H1 (cell line): Measurements from ENCODE around the gene LIX1L. TPM values are rescaled to one million over a fixed set of nuclear protein-coding genes. Genes with fewer than 3 reads are reported as not detected.

Source experiments
- CTCF ChIA-PET: fragments of 300-600 bp; sonication (Branson Sonifier 250); formaldehyde crosslinking; loops from one replicate; lab custom pipeline; 2021; ENCODE audit not compliant: partially characterized antibody; lab: Charles Lee
- POLR2A ChIA-PET: fragments of 300-600 bp; sonication (Branson Sonifier 250); formaldehyde crosslinking; loops from one replicate; lab custom pipeline; 2021; ENCODE audit warnings: inconsistent platforms; ENCODE audit not compliant: partially characterized antibody; lab: Charles Lee
- DNase-seq, 2 experiments: peaks; one replicate each; pipeline versions ENCODE4 v3.0.0 to v3.0.0-alpha.2; 2010 to 2022; ENCODE audit warnings: low spot score in 2 of 2, low read depth in 1 of 2, mixed read lengths in 1 of 2
- FAIRE-seq: peaks from 2 replicates; lab custom pipeline; 2011; peaks lifted over from hg19 to GRCh38; lab: Jason Lieb, UNC
- H2AFZ ChIP-seq: 2 replicates; pipeline ENCODE4 v1.8.1; 2012; ENCODE audit warnings: low read length, inconsistent platforms
- H2AK5ac ChIP-seq: 2 replicates; pipeline ENCODE4 v1.6.1; 2013; ENCODE audit warnings: low read depth, low read length
- H2BK120ac ChIP-seq: replicated peaks from 2 replicates; pipeline ENCODE3; 2013; ENCODE audit warnings: low read depth, low read length, inconsistent platforms
- H2BK12ac ChIP-seq: 2 replicates; pipeline ENCODE4 v1.6.1; 2013; ENCODE audit warnings: low read depth, low read length
- H2BK15ac ChIP-seq: 2 replicates; pipeline ENCODE4 v1.6.1; 2013; ENCODE audit warnings: low read length
- H2BK20ac ChIP-seq: 2 replicates; pipeline ENCODE4 v1.6.1; 2013; ENCODE audit warnings: low read length
- H2BK5ac ChIP-seq: 2 replicates; pipeline ENCODE4 v1.6.1; 2013; ENCODE audit warnings: low read depth, low read length
- H3K14ac ChIP-seq: 2 replicates; pipeline ENCODE4 v1.6.1; 2013; ENCODE audit warnings: inconsistent platforms; ENCODE audit not compliant: insufficient read length
- H3K18ac ChIP-seq: 2 replicates; pipeline ENCODE4 v1.6.1; 2013; ENCODE audit warnings: low read length; ENCODE audit errors: extremely low read depth
- H3K23ac ChIP-seq: 2 replicates; pipeline ENCODE4 v1.6.1; 2013; ENCODE audit warnings: inconsistent platforms; ENCODE audit not compliant: insufficient read length
- H3K23me2 ChIP-seq: 2 replicates; pipeline ENCODE4 v1.6.1; 2013; ENCODE audit warnings: low read depth, low read length
- H3K27ac ChIP-seq: 2 replicates; pipeline ENCODE4 v1.6.1; 2011; ENCODE audit warnings: low read depth, low read length, inconsistent platforms
- H3K27me3 ChIP-seq, 4 experiments: replicated peaks in 1 of 4; 1 replicate in 1 of 4; 2 replicates in 3 of 4; pipeline versions ENCODE4 v1.6.1 to v1.8.1; 2011 to 2013; ENCODE audit warnings: low read length in 3 of 4, mild to moderate bottlenecking in 3 of 4, inconsistent platforms in 2 of 4, mixed read lengths in 2 of 4, moderate library complexity in 1 of 4; ENCODE audit not compliant: control insufficient read depth in 3 of 4, insufficient read depth in 3 of 4; ENCODE audit errors: extremely low read depth in 1 of 4
- H3K36me3 ChIP-seq, 4 experiments: 2 replicates each; pipeline versions ENCODE4 v1.6.1 to v1.8.1; 2011 to 2013; ENCODE audit warnings: mild to moderate bottlenecking in 4 of 4, low read length in 3 of 4, moderate library complexity in 2 of 4, control low read depth in 1 of 4, inconsistent platforms in 1 of 4; ENCODE audit not compliant: insufficient read depth in 4 of 4, control insufficient read depth in 2 of 4
- H3K4ac ChIP-seq: replicated peaks from 2 replicates; pipeline ENCODE3; 2013; ENCODE audit warnings: low read length, low read depth, mixed read lengths, inconsistent platforms; ENCODE audit not compliant: insufficient read length
- H3K4me1 ChIP-seq, 4 experiments: replicated peaks in 1 of 4; 1 replicate in 1 of 4; 2 replicates in 3 of 4; pipeline versions ENCODE4 v1.6.1 to v1.8.1; 2011 to 2013; ENCODE audit warnings: low read length in 3 of 4, inconsistent platforms in 2 of 4, mixed read lengths in 1 of 4; ENCODE audit not compliant: insufficient read depth in 4 of 4, control insufficient read depth in 3 of 4
- H3K4me2 ChIP-seq, 2 experiments: 2 replicates each; pipeline versions ENCODE4 v1.6.1 to v1.8.1; 2011 to 2013; ENCODE audit warnings: low read depth in 2 of 2, low read length in 2 of 2, control low read depth in 1 of 2, inconsistent platforms in 1 of 2, mild to moderate bottlenecking in 1 of 2; ENCODE audit not compliant: insufficient read depth in 1 of 2
- H3K4me3 ChIP-seq, 4 experiments: fragments of 200-600, 300-600 bp in 1 of 4; sonication (generic), shearing (Covaris generic), sonication (Bioruptor Twin) in 1 of 4; 2 replicates each; pipeline versions ENCODE4 v1.5.1 to v1.8.1; 2011 to 2016; ENCODE audit warnings: low read length in 4 of 4, low read depth in 3 of 4, control low read depth in 2 of 4, inconsistent platforms in 2 of 4, mild to moderate bottlenecking in 2 of 4, mixed read lengths in 1 of 4, moderate library complexity in 1 of 4; ENCODE audit not compliant: insufficient read depth in 2 of 4; ENCODE audit errors: extremely low read depth in 1 of 4
- H3K56ac ChIP-seq: replicated peaks from 2 replicates; pipeline ENCODE3; 2013; ENCODE audit warnings: low read depth, mild to moderate bottlenecking, mixed read lengths, low read length, inconsistent platforms; ENCODE audit not compliant: insufficient read length
- H3K79me1 ChIP-seq: 2 replicates; pipeline ENCODE4 v1.6.1; 2013; ENCODE audit warnings: low read depth, low read length, control low read depth
- H3K79me2 ChIP-seq, 2 experiments: 2 replicates each; pipeline versions ENCODE4 v1.6.1 to v1.8.1; 2012 to 2013; ENCODE audit warnings: low read length in 2 of 2, mild to moderate bottlenecking in 2 of 2, inconsistent platforms in 1 of 2; ENCODE audit not compliant: insufficient read depth in 2 of 2, control insufficient read depth in 1 of 2
- H3K9ac ChIP-seq, 4 experiments: replicated peaks in 1 of 4; 1 replicate in 1 of 4; 2 replicates in 3 of 4; pipeline versions ENCODE4 v1.6.1 to v1.8.1; 2011 to 2013; ENCODE audit warnings: low read depth in 3 of 4, low read length in 3 of 4, control low read depth in 2 of 4, mild to moderate bottlenecking in 2 of 4, moderate library complexity in 2 of 4, inconsistent platforms in 1 of 4; ENCODE audit errors: extremely low read depth in 1 of 4
- H3K9me3 ChIP-seq, 2 experiments: 2 replicates each; pipeline versions ENCODE4 v1.6.1 to v1.8.1; 2012 to 2013; ENCODE audit warnings: mild to moderate bottlenecking in 2 of 2, moderate library complexity in 2 of 2, control low read depth in 1 of 2, inconsistent platforms in 1 of 2, low read depth in 1 of 2, low read length in 1 of 2, mixed read lengths in 1 of 2; ENCODE audit not compliant: insufficient read depth in 2 of 2
- H4K20me1 ChIP-seq, 2 experiments: replicated peaks in 1 of 2; 2 replicates each; pipeline versions ENCODE3 to v1.8.1; 2011 to 2013; ENCODE audit warnings: inconsistent platforms in 2 of 2, low read length in 2 of 2, mild to moderate bottlenecking in 1 of 2; ENCODE audit not compliant: insufficient read depth in 2 of 2, control insufficient read depth in 1 of 2
- H4K5ac ChIP-seq: 2 replicates; pipeline ENCODE4 v1.6.1; 2013; ENCODE audit warnings: low read length, low read depth, mixed read lengths, inconsistent platforms; ENCODE audit not compliant: insufficient read length
- H4K8ac ChIP-seq: 2 replicates; pipeline ENCODE4 v1.8.0; 2013; ENCODE audit warnings: mild to moderate bottlenecking, moderate library complexity, low read length, inconsistent platforms; ENCODE audit not compliant: insufficient read depth; ENCODE audit errors: extremely low read depth
- H4K91ac ChIP-seq: replicated peaks from 2 replicates; pipeline ENCODE3; 2013; ENCODE audit warnings: low read length, mixed read lengths, inconsistent platforms; ENCODE audit not compliant: insufficient read length
- ASH2L ChIP-seq: fragments of 200-600, 300-600 bp; sonication (generic); IDR thresholded peaks from one replicate; pipeline ENCODE4 v1.7.1; 2017; ENCODE audit warnings: low read length
- CEBPB ChIP-seq: IDR thresholded peaks from 2 replicates; pipeline ENCODE4 v1.6.1; 2012; ENCODE audit warnings: low read depth, low read length
- KDM1A ChIP-seq: fragments of 200-600, 300-600 bp; sonication (generic); IDR thresholded peaks from 2 replicates; pipeline ENCODE4 v1.7.1; 2016; ENCODE audit warnings: mild to moderate bottlenecking, low read length, borderline replicate concordance
- POLR2A ChIP-seq, 2 experiments: IDR thresholded peaks; 1 replicate in 1 of 2; 2 replicates in 1 of 2; pipeline ENCODE4 v1.6.1; 2011; ENCODE audit warnings: low read depth in 2 of 2, low read length in 2 of 2, mild to moderate bottlenecking in 2 of 2; ENCODE audit errors: control extremely low read depth in 1 of 2
- RBBP5 ChIP-seq: IDR thresholded peaks from 2 replicates; pipeline ENCODE4 v1.7.1; 2012; ENCODE audit warnings: low read depth, mild to moderate bottlenecking, inconsistent platforms, low read length, moderate library complexity, borderline replicate concordance
- SAP30 ChIP-seq: fragments of 300-600 bp; sonication (generic); IDR thresholded peaks from 2 replicates; pipeline ENCODE4 v1.7.1; 2012; ENCODE audit warnings: low read length, moderate library complexity, mild to moderate bottlenecking, inconsistent platforms; ENCODE audit not compliant: insufficient read depth, insufficient replicate concordance
- SIN3A ChIP-seq, 2 experiments: IDR thresholded peaks in 1 of 2; conservative IDR thresholded peaks in 1 of 2; 2 replicates each; pipeline ENCODE4 v1.6.1; 2011 to 2012; ENCODE audit warnings: low read length in 2 of 2, improper control_type of control experiment in 1 of 2, low read depth in 1 of 2, mild to moderate bottlenecking in 1 of 2
- SP1 ChIP-seq: IDR thresholded peaks from 2 replicates; pipeline ENCODE4 v1.6.1; 2011; ENCODE audit warnings: low read depth, low read length
- WGBS, 2 experiments: shearing (Covaris generic) in 1 of 2; methylation state at CpG; one replicate each; pipeline versions ENCODE4 v1.1.6 to v1.1.7; 2013 to 2015; ENCODE audit warnings: low lambda C conversion rate in 2 of 2, mixed read lengths in 2 of 2, inconsistent platforms in 1 of 2, low coverage in 1 of 2, missing lambda C conversion rate in 1 of 2; ENCODE audit not compliant: insufficient replicate concordance in 2 of 2, insufficient coverage in 1 of 2, insufficient read length in 1 of 2; ENCODE audit errors: extremely low coverage in 1 of 2, missing lambda C conversion rate in 1 of 2; 5-methylcytosine and 5-hydroxymethylcytosine counted together
- polyA plus RNA-seq, 7 experiments: library from polyadenylated mRNA; depleted of rRNA in 3 of 7; stranded (reverse) in 5 of 7; unstranded in 2 of 7; fragments of >200 nt in 5 of 7; fragments of 200-250 nt in 2 of 7; gene quantifications; 1 replicate in 5 of 7; 2 replicates in 1 of 7; 4 replicates in 1 of 7; pipeline versions ENCODE4 v1.2.1 to v1.2.3, GENCODE V29; 2011 to 2013; ENCODE audit warnings: missing spikeins in 2 of 7, mixed read lengths in 2 of 7
- total RNA-seq: library from RNA; stranded (reverse); fragmentation: NEBNext Ultra II Directional; extraction: Animal tissue kit (Norgen Biotek cat#: 25700); gene quantifications from 2 replicates; pipeline ENCODE4 v1.2.1, GENCODE V29; 2021

Gene LIX1L
- total and polyA plus RNA-seq, 2 of the 8 experiments (the other 6 are each of a cell fraction or from before 2014, with no cell fraction given), result 2.9 to 3.7 TPM

DNA sequence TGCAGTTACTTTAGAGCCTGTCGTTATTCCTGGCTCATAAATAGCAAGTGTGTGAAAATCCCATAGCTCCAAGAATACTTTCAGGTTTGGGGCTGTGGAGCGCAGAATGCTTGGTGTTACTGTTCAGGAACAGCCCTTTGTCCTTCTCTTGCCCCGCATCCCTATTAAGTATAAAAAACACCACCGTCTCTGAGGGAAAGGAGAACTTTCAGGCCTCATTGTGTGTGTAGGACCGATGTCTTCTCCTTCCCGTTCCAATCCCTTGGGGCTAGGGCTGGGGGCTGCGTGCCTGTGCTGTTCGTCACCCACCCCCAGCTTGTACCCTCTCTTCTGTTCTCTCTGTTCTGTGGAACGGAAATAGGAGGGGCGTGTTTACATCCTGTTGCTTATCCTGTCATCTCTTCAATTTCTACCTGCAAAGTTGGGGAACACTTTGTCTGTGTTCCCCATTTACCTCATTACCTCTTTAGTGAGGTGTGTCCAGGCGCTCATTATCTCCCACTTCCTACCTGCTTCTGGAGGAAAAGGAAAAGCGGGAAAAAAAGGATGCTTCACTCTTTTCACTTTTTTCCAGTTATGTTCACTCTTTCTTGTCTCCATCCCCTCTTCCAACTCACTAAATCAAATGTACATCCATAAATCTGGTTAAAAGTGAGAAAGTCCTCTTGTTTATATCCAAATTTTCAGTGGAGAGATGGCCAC, 39.4 kb upstream of the LIX1L start:
- Histone ChIP-seq H3K4me1 (peaks cover 2 to 8% (median 6%) of the 10 kb centered on the region in 4 experiments; a peak in 4 of 7 replicates), H3K18ac (peak overlapping the region; percentile 56), H3K4ac (peak overlapping the region; percentile 3), H3K36me3 (peaks cover 17 to 33% (median 25%) of the 10 kb centered on the region in 4 experiments), H4K5ac (peak overlapping the region; percentile 28), H3K27me3 (no peaks in the 10 kb centered on the region), H2BK120ac (no peak overlapping the region), H4K20me1 (peaks cover 0 to 2% of the 10 kb centered on the region in 2 experiments), H3K56ac (no peak overlapping the region), H3K14ac (no peak overlapping the region), H3K79me2 (peaks cover 4 to 27% of the 10 kb centered on the region in 2 experiments; a peak in 3 of 4 replicates), H3K27ac (peak overlapping the region; percentile 59), H2AFZ (peak overlapping the region; percentile 37; the same call in 1 of the 2 replicates), H2BK12ac (peak overlapping the region; percentile 98), H2BK5ac (peak overlapping the region; percentile 10; the same call in 1 of the 2 replicates), H3K4me2 (peak overlapping the region; percentile 83 to 96), H2BK15ac (peak overlapping the region; percentile 83), H3K79me1 (peaks cover 6% of the 10 kb centered on the region; the same call in 1 of the 2 replicates), H2BK20ac (peak overlapping the region; percentile 91), H3K23me2 (peaks cover 9% of the 10 kb centered on the region), H3K4me3 (peak overlapping the region; percentile 75 to 96 (median 92)), H3K9ac (peak overlapping the region in 3 of 4 experiments; percentile 62 to 85 (median 65); a peak in 6 of 7 replicates), H3K23ac (no peak overlapping the region), H3K9me3 (no peaks in the 10 kb centered on the region), H4K8ac (0 out of 2 replicates have a peak overlapping the region, but pooled peaks have one; percentile 54), H4K91ac (peak overlapping the region; percentile 2), H2AK5ac (peak overlapping the region; percentile 6; the same call in 1 of the 2 replicates)
- DNase-seq (no peak), FAIRE-seq (no peak)
- ChIA-PET CTCF (interaction anchor here (1.2 to 12.6 kb wide), 4 partner anchors 9 to 21 kb away, joined by 5 to 93 read pairs (median 12); no protein-coding TSS in a partner anchor), POLR2A (interaction anchor here (0.8 to 13.4 kb wide), 15 partner anchors 8 to 138 kb away, joined by 3 to 218 read pairs (median 4); partner anchors contain the start of genes LIX1L, PEX11B, PIAS3 and RBM8A)
- 34% methylated on average over 12 of the region's 12 CpGs; no CpG with 5 or more reads in 1 of the 2 experiments for WGBS, 2 experiments
- no peak for TF ChIP-seq CEBPB
- peak; percentile 13; the same call in 1 of the 2 replicates for TF ChIP-seq RBBP5
- peak; percentile 47 for TF ChIP-seq ASH2L
- TF ChIP-seq KDM1A, result no peak
- peak; percentile 36 for TF ChIP-seq SAP30
- no peak for TF ChIP-seq POLR2A (IDR thresholded peaks at IDR 0.05; ENCODE audit: control extremely low read depth in 1 of 2, low read depth in 2 of 2, low read length in 2 of 2)
- no peak for TF ChIP-seq SIN3A (conservative IDR thresholded peaks at IDR 0.05 in 1 of 2, IDR thresholded peaks at IDR 0.05 in 1 of 2; ENCODE audit: low read depth in 1 of 2, low read length in 2 of 2)
- no peak for TF ChIP-seq SP1
